ENCODE results near the gene LARGE2.

DNA sequence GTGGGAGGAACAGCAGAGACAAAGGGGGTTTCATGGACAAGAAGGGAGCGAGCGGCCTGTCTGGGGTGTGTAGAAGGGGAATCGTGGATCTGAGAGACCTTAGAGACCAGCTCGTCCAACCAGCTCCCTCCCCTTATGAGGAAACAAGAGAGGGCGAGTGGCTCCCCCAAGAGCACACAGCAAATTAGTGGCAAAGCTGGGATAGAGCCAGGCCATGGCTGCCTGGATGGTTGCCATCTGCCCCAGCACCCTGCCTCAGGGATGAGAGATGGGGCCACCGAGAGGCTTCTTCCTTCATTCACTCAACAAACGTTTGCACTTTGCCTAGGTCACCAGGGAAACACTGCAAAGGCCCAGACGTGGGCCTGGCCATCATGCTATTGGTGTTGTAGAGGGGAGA is 32.9 kb upstream of the LARGE2 start:
- TF ChIP-seq, protein P1, sequence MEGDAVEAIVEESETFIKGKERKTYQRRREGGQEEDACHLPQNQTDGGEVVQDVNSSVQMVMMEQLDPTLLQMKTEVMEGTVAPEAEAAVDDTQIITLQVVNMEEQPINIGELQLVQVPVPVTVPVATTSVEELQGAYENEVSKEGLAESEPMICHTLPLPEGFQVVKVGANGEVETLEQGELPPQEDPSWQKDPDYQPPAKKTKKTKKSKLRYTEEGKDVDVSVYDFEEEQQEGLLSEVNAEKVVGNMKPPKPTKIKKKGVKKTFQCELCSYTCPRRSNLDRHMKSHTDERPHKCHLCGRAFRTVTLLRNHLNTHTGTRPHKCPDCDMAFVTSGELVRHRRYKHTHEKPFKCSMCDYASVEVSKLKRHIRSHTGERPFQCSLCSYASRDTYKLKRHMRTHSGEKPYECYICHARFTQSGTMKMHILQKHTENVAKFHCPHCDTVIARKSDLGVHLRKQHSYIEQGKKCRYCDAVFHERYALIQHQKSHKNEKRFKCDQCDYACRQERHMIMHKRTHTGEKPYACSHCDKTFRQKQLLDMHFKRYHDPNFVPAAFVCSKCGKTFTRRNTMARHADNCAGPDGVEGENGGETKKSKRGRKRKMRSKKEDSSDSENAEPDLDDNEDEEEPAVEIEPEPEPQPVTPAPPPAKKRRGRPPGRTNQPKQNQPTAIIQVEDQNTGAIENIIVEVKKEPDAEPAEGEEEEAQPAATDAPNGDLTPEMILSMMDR (IDR thresholded peaks at IDR 0.05; ENCODE audit: poor library complexity, severe bottlenecking), result no peak
- no peak for TF ChIP-seq EP300 (conservative IDR thresholded peaks at IDR 0.05; ENCODE audit: poor library complexity, severe bottlenecking)

Measured in neural cell (in vitro differentiated cells).